Upper lobe of left lung (tissue), 4 donors: ENCODE data around the gene UNC13D.

Experiments used
- CTCF ChIP-seq, 6 experiments: fragments of 450-650 bp in 4 of 6; fragments of 200-600 bp in 2 of 6; sonication (generic) in 2 of 6; IDR thresholded peaks; one replicate each; pipeline ENCODE4 v1.5.1; 2016 to 2019; ENCODE audit warnings: antibody characterized with exemption in 6 of 6
- EP300 ChIP-seq, 4 donors: sonication (generic); formaldehyde crosslinking; IDR thresholded peaks; one replicate each; pipeline ENCODE4 v1.5.1; 2017; ENCODE audit warnings: antibody characterized with exemption in 4 of 4, control low read depth in 2 of 4
- POLR2A ChIP-seq, 4 donors: fragments of 450-650 bp; IDR thresholded peaks; one replicate each; pipeline ENCODE4 v1.5.1; 2016 to 2017; ENCODE audit warnings: antibody characterized with exemption in 4 of 4, mild to moderate bottlenecking in 2 of 4
- POLR2AphosphoS5 ChIP-seq, 2 donors: sonication (generic); formaldehyde crosslinking; IDR thresholded peaks; one replicate each; pipeline ENCODE4 v1.5.1; 2017; ENCODE audit warnings: antibody characterized with exemption in 2 of 2

GRCh38 chr17:75846692-75847613 is 2.7 kb upstream of the UNC13D start:
- no peak for TF ChIP-seq CTCF (IDR thresholded peaks at IDR 0.05)
- TF ChIP-seq POLR2A (IDR thresholded peaks at IDR 0.05): no peak
- no peak for TF ChIP-seq POLR2AphosphoS5 (IDR thresholded peaks at IDR 0.05)
- TF ChIP-seq EP300 (IDR thresholded peaks at IDR 0.05): no peak
